ENCODE results near the gene SERTAD4.
"Not testable (repeated sequence)": the region's sequence is repeated elsewhere in the genome, so short reads cannot be mapped to it uniquely, and the experiment has no call there.

The SERTAD4 gene

DNA sequence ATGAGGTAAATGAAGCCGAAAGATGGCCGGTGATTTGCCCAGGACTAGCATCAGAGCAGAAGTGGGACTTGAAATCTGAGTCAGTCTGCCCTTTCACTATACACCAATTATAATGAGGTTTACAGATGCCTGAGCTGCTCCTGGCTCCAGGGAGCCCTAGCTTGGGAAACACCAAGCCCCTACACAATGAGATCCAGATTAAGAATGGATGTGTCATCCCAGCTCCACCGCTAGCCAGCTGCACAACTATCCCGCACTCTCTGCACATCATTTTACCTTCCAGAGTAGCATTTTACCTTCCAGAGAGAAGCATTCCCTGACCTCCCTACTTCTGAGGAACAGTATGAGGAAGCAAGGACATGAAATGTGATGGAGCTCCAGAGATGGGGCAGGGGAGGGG is 27.0 kb downstream of the SERTAD4 start:
- no peak for DNase-seq (ENCODE audit: low read depth)
- TF ChIP-seq, protein P1, sequence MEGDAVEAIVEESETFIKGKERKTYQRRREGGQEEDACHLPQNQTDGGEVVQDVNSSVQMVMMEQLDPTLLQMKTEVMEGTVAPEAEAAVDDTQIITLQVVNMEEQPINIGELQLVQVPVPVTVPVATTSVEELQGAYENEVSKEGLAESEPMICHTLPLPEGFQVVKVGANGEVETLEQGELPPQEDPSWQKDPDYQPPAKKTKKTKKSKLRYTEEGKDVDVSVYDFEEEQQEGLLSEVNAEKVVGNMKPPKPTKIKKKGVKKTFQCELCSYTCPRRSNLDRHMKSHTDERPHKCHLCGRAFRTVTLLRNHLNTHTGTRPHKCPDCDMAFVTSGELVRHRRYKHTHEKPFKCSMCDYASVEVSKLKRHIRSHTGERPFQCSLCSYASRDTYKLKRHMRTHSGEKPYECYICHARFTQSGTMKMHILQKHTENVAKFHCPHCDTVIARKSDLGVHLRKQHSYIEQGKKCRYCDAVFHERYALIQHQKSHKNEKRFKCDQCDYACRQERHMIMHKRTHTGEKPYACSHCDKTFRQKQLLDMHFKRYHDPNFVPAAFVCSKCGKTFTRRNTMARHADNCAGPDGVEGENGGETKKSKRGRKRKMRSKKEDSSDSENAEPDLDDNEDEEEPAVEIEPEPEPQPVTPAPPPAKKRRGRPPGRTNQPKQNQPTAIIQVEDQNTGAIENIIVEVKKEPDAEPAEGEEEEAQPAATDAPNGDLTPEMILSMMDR (conservative IDR thresholded peaks at IDR 0.05; ENCODE audit: low read depth, low read length), result no peak
- no peak overlapping the region for H3K4me3 ChIP-seq (ENCODE audit: low read depth, low read length)

DNA sequence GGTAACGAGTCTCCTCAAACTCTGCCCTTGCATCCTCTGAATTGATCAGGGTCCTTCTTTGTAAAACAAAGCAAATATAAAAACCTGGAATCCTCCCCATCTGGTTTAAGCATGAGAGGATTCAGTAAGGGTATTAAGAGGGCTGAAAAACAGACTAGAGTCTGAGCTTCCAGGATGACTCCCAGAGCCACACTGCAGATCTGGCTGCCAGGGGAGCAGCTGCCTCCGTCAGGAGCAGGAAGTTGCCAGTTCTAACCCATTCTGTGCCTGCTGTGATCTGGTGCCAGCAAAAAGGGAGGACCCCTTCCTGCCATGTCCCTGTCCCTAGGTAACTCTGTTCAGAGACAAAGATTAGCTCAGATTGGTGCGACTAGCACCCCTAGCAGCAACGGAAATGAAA is 27.5 kb downstream of the SERTAD4 start:
- H3K4me3 ChIP-seq (ENCODE audit: low read depth, low read length), result no peak overlapping the region
- DNase-seq (ENCODE audit: low read depth), result no peak
- TF ChIP-seq, protein P1 (conservative IDR thresholded peaks at IDR 0.05; ENCODE audit: low read depth, low read length), result no peak

DNA sequence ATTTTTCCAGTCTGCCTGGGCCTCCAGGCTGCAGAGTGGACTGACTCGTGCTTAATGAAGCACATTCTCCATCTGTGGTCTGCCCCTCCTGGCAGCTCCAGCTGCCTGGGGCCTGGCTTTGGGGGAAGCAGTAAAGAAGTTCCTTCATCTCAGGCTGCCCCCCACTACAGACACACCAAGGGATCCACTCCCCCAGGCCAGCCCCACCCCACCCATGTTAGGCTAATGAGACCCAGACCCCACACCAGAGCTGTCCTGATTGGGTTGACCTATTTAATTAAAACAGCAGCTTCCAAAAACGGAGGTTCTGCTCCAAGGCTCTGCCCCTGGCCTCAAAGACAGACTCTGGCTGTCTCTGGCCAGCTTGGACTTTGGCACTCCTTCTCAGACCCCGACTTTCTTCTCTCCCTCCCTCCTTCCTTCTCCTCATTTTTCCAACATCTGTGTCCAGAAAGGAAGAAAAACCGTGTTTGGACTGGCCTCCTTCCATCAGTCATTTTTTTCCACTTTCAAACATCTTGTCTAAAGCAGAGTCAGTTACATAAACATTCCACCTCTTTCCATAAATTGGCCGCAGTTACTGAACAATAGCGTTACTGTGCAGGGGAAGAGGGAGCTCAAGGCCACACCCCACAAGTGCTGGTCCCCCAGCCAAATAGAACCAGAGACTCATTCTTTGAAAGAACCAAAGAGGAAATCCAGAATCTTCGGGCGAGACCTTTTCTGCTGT is 29.7 kb downstream of the SERTAD4 start:
- TF ChIP-seq, protein P1 (conservative IDR thresholded peaks at IDR 0.05; ENCODE audit: low read depth, low read length), result no peak
- H3K4me3 ChIP-seq (ENCODE audit: low read depth, low read length), result no peak overlapping the region
- DNase-seq (ENCODE audit: low read depth), result no peak

DNA sequence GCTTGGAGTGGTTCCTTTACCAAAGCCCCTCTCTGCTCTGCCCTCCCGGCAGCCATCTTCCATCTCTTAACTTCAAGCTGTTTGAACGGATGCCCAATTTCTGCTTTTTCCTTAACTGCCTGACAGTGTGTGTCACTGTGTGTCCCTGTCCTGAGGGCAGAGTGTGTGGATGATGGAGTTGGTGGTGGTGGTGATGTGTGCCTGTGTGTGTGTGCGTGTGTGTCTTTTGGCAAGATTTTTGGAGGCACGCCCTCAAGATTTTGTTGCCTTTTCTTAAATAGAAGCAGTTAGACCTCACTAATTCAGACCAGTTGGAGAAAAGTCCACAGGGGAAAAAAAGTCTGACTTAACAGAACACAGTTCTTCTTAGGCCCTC is 30.3 kb downstream of the SERTAD4 start:
- no peak overlapping the region for H3K4me3 ChIP-seq (ENCODE audit: low read depth, low read length)
- DNase-seq (ENCODE audit: low read depth), result no peak
- TF ChIP-seq, protein P1 (conservative IDR thresholded peaks at IDR 0.05; ENCODE audit: low read depth, low read length), result no peak

DNA sequence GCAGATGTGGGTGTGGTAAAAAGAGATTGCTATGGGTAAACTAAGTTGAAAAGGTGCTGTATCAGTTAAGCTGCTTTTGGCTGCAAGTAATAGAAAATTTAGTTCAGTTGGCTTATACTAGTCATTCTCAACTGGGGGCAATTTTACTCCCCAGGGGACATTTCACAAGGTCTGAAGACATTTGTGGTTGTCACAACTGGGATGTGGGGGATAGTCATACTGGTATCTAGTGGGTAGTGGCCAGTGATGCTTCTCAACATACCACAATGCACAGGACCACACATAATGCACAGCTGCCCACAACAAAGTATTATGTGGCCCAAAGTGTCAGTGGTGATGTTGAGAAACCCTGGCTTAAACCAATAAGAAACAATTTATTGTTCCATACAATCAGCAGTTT is 31.4 kb downstream of the SERTAD4 start:
- no peak overlapping the region for H3K4me3 ChIP-seq (ENCODE audit: low read depth, low read length)
- TF ChIP-seq, protein P1 (conservative IDR thresholded peaks at IDR 0.05; ENCODE audit: low read depth, low read length), result no peak
- DNase-seq (ENCODE audit: low read depth), result no peak

DNA sequence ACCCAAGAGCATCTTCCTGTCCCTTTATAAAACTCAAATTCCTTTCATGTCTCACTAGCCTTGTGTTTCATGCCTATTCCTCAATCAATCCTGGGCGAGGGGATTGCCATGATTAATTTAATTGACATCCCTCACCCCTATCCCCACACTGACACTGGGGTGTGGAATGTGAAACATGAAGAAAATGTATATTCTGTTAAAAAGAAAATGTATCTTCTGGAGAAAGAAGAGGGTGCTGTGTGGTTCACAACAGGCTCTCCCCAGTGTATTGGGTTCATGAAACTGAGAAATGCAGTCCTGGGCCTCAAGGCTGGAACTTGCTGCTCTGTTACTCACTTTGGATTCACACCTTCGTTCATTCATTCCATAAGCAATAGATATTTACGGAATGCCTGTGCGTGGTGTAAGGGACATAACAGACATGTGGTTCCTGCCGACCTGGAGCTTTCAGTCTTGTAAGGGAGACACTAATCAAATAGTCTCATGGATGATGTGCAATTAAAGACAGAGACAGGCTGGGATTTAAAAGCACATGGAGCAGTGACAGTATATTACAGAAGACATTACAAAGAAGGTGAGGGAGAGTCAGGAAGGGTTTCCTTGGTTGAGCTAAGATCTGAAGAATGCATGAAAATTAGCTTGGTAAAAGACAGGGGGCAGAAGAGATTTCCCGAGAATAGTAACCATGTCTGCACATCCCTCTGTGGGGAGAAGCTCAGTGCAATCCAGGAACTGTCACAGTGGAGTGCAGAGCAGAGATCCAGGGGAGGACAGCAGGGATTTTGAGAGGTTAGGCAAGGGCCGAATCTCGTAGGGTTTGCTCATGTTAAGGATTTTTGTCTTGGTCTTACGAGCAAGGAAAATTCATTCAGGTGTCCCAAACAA is 32.1 kb downstream of the SERTAD4 start:
- no peak overlapping the region for H3K4me3 ChIP-seq (ENCODE audit: low read depth, low read length)
- TF ChIP-seq, protein P1 (conservative IDR thresholded peaks at IDR 0.05; ENCODE audit: low read depth, low read length), result no peak
- no peak for DNase-seq (ENCODE audit: low read depth)

DNA sequence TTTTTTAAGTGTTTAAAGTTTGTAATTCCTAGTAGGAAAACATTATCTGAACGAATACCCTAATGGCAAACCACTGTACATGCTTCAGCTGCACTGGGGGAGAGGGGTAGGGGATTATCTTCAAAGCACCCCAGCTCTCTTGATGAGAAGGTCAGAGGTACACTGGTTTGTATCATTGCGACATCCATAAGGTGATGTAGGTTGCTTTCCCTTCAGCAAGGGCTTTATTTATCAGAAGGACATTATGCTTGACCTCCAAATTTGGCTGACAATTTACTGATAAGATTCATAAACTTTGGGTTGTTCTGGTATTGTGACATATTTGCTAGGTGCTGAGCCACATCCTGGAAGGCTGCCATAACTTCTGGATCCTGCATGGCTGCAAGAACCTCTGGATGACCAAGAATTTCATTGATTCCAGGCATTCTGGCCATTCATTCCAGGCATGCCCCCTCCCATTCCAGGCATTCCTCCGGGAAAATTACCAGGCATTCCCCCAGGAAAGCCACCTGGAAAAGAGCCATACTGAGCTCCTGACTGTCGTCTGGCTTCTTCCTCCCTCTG is 32.9 kb downstream of the SERTAD4 start:
- H3K4me3 ChIP-seq (ENCODE audit: low read depth, low read length); DNase-seq (ENCODE audit: low read depth): not testable (repeated sequence)
